Mononuclear cell (primary cell): Measurements from ENCODE around the gene ABO. TPM values are rescaled to one million over a fixed set of nuclear protein-coding genes. Genes with fewer than 3 reads are reported as not detected.
"Not testable (repeated sequence)": the region's sequence is repeated elsewhere in the genome, so short reads cannot be mapped to it uniquely, and the experiment has no call there.

Experiments used
- H3K27me3 ChIP-seq: 2 replicates; pipeline ENCODE4 v1.6.0; 2011; ENCODE audit warnings: low read length, control low read depth; ENCODE audit not compliant: insufficient read depth
- H3K4me1 ChIP-seq: 2 replicates; pipeline ENCODE4 v1.5.1; 2011; ENCODE audit warnings: mild to moderate bottlenecking, low read length, control low read depth; ENCODE audit not compliant: insufficient read depth
- H3K4me3 ChIP-seq: 2 replicates; pipeline ENCODE4 v1.5.1; 2011; ENCODE audit warnings: mild to moderate bottlenecking, low read length, moderate library complexity
- H3K9me3 ChIP-seq: 2 replicates; pipeline ENCODE4 v1.5.1; 2011; ENCODE audit warnings: low read depth, mild to moderate bottlenecking, control low read depth, low read length
- total RNA-seq: library from RNA; depleted of rRNA; stranded (reverse); fragments of >200 nt; gene quantifications from one replicate; pipeline ENCODE4 v1.2.3, GENCODE V29; 2012

The ABO gene
- 4.5 TPM for total RNA-seq

GRCh38 chr9:133275105-133276000 is at the start of gene ABO:
Gene ABO, minus strand, starts transcription at chr9:133275201.
- Histone ChIP-seq H3K27me3 (peaks cover 26% of the 10 kb centered on the region), H3K9me3 (no peaks in the 10 kb centered on the region), H3K4me1 (no peaks in the 10 kb centered on the region), H3K4me3 (no peak within 1 kb of the TSS)

GRCh38 chr9:133323991-133324703 is 49.1 kb upstream of the ABO start:
- H3K27me3 ChIP-seq, result no peaks in the 10 kb centered on the region
- no peak overlapping the region for H3K4me3 ChIP-seq
- no peaks in the 10 kb centered on the region for H3K9me3 ChIP-seq
- H3K4me1 ChIP-seq, result no peaks in the 10 kb centered on the region

GRCh38 chr9:133323211-133323610 is 48.2 kb upstream of the ABO start:
- H3K4me1 ChIP-seq, result no peaks in the 10 kb centered on the region
- H3K27me3 ChIP-seq, result no peaks in the 10 kb centered on the region
- H3K9me3 ChIP-seq, result no peaks in the 10 kb centered on the region
- no peak overlapping the region for H3K4me3 ChIP-seq

GRCh38 chr9:133322701-133323100 is 47.7 kb upstream of the ABO start:
- H3K27me3 ChIP-seq, result no peaks in the 10 kb centered on the region
- no peaks in the 10 kb centered on the region for H3K9me3 ChIP-seq
- no peaks in the 10 kb centered on the region for H3K4me1 ChIP-seq

GRCh38 chr9:133321411-133321935 is 46.5 kb upstream of the ABO start:
- Histone ChIP-seq H3K27me3 (no peaks in the 10 kb centered on the region), H3K9me3 (no peaks in the 10 kb centered on the region), H3K4me1 (no peaks in the 10 kb centered on the region), H3K4me3 (no peak overlapping the region)

More at GRCh38 chr9:133322701-133323100, 47.7 kb upstream of the ABO start:
- no peak overlapping the region for H3K4me3 ChIP-seq

GRCh38 chr9:133320421-133320881 is 45.5 kb upstream of the ABO start:
- H3K4me1 ChIP-seq, result no peaks in the 10 kb centered on the region
- no peaks in the 10 kb centered on the region for H3K27me3 ChIP-seq
- H3K9me3 ChIP-seq, result no peaks in the 10 kb centered on the region
- no peak overlapping the region for H3K4me3 ChIP-seq

- H3K9me3 ChIP-seq, H3K4me1 ChIP-seq, H3K4me3 ChIP-seq, H3K27me3 ChIP-seq: not testable (repeated sequence)
These were observed 42.5 kb upstream of the ABO start for GRCh38 chr9:133317551-133317950.

GRCh38 chr9:133315997-133316396 is 41.0 kb upstream of the ABO start:
- Histone ChIP-seq H3K9me3 (no peaks in the 10 kb centered on the region), H3K4me1 (no peaks in the 10 kb centered on the region), H3K27me3 (no peaks in the 10 kb centered on the region), H3K4me3 (no peak overlapping the region)

- Histone ChIP-seq H3K27me3 (no peaks in the 10 kb centered on the region), H3K4me3 (no peak overlapping the region), H3K4me1 (no peaks in the 10 kb centered on the region), H3K9me3 (no peaks in the 10 kb centered on the region)
These were observed 34.6 kb upstream of the ABO start for GRCh38 chr9:133309608-133310007.

- no peaks in the 10 kb centered on the region for H3K9me3 ChIP-seq
These were observed 32.3 kb upstream of the ABO start for GRCh38 chr9:133307301-133307700.

GRCh38 chr9:133306242-133307204 is 31.5 kb upstream of the ABO start:
- Histone ChIP-seq H3K9me3 (no peaks in the 10 kb centered on the region), H3K4me3 (no peak overlapping the region), H3K4me1 (no peaks in the 10 kb centered on the region), H3K27me3 (no peaks in the 10 kb centered on the region)

More at GRCh38 chr9:133307301-133307700, 32.3 kb upstream of the ABO start:
- H3K4me1 ChIP-seq, result no peaks in the 10 kb centered on the region
- H3K4me3 ChIP-seq, result no peak overlapping the region
- H3K27me3 ChIP-seq, result no peaks in the 10 kb centered on the region

- H3K27me3 ChIP-seq, result no peaks in the 10 kb centered on the region
- H3K9me3 ChIP-seq, result no peaks in the 10 kb centered on the region
- H3K4me1 ChIP-seq, result no peaks in the 10 kb centered on the region
- H3K4me3 ChIP-seq, result no peak overlapping the region
These were observed 30.7 kb upstream of the ABO start for GRCh38 chr9:133305731-133306130.

- Histone ChIP-seq H3K4me1 (no peaks in the 10 kb centered on the region), H3K4me3 (no peak overlapping the region), H3K27me3 (no peaks in the 10 kb centered on the region)
These were observed 29.7 kb upstream of the ABO start for GRCh38 chr9:133304477-133305377.

GRCh38 chr9:133304158-133304470 is 29.1 kb upstream of the ABO start:
- H3K27me3 ChIP-seq, result no peaks in the 10 kb centered on the region
- no peak overlapping the region for H3K4me3 ChIP-seq
- H3K9me3 ChIP-seq, result no peaks in the 10 kb centered on the region
- no peaks in the 10 kb centered on the region for H3K4me1 ChIP-seq

More at GRCh38 chr9:133304477-133305377, 29.7 kb upstream of the ABO start:
- no peaks in the 10 kb centered on the region for H3K9me3 ChIP-seq
